WI38 (cell line): ENCODE measurements around the gene LRRC31.

Experiments used
- H3K4me3 ChIP-seq: 2 replicates; pipeline ENCODE4 v1.5.1; 2011; ENCODE audit warnings: low read depth, mild to moderate bottlenecking, control low read depth, low read length
- CTCF ChIP-seq: IDR thresholded peaks from 2 replicates; pipeline ENCODE4 v1.5.1; 2012; ENCODE audit warnings: low read depth, mild to moderate bottlenecking, control low read depth, low read length

The LRRC31 gene

GRCh38 chr3:169864270-169864669 lies 5.5 kb downstream of the LRRC31 start:
- no peak for TF ChIP-seq CTCF
- no peak overlapping the region for H3K4me3 ChIP-seq

- TF ChIP-seq CTCF: peak; percentile 86
- H3K4me3 ChIP-seq: no peak overlapping the region
Observed at GRCh38 chr3:169863458-169863899, 6.3 kb downstream of the LRRC31 start.

- no peak overlapping the region for H3K4me3 ChIP-seq
- no peak for TF ChIP-seq CTCF
Observed at GRCh38 chr3:169861871-169862270, 7.9 kb downstream of the LRRC31 start.

- TF ChIP-seq CTCF: no peak
Observed at GRCh38 chr3:169857811-169858210, 11.9 kb downstream of the LRRC31 start.

GRCh38 chr3:169855514-169855913 lies 14.2 kb downstream of the LRRC31 start:
- no peak overlapping the region for H3K4me3 ChIP-seq
- TF ChIP-seq CTCF: no peak

More at GRCh38 chr3:169857811-169858210, 11.9 kb downstream of the LRRC31 start:
- no peak overlapping the region for H3K4me3 ChIP-seq

- no peak for TF ChIP-seq CTCF
- no peak overlapping the region for H3K4me3 ChIP-seq
Observed at GRCh38 chr3:169850618-169851017, 19.1 kb downstream of the LRRC31 start.

- no peak for TF ChIP-seq CTCF
- H3K4me3 ChIP-seq: no peak overlapping the region
Observed at GRCh38 chr3:169848741-169849140, 21.0 kb downstream of the LRRC31 start.
